Mesodermal cell (in vitro differentiated cells): Measurements from ENCODE around the gene GLI3.

Experiments used
- H3K27ac ChIP-seq: 2 replicates; pipeline ENCODE4 v1.7.0; 2013; ENCODE audit warnings: mild to moderate bottlenecking, low read depth, low read length, moderate library complexity; ENCODE audit not compliant: severe bottlenecking
- H3K36me3 ChIP-seq: 2 replicates; pipeline ENCODE4 v1.7.1; 2013; ENCODE audit warnings: mild to moderate bottlenecking, low read length, moderate library complexity; ENCODE audit not compliant: control insufficient read depth, insufficient read depth
- H3K4me1 ChIP-seq: one replicate; pipeline ENCODE4 v1.7.1; 2013; ENCODE audit warnings: mild to moderate bottlenecking, low read length; ENCODE audit not compliant: insufficient read depth, control insufficient read depth, poor library complexity, severe bottlenecking
- H3K4me3 ChIP-seq: 2 replicates; pipeline ENCODE4 v1.7.0; 2013; ENCODE audit warnings: low read length, control low read depth, mild to moderate bottlenecking; ENCODE audit not compliant: insufficient read depth, poor library complexity, severe bottlenecking; ENCODE audit errors: extremely low read depth
- H3K9me3 ChIP-seq: 2 replicates; pipeline ENCODE4 v1.7.1; 2013; ENCODE audit warnings: mild to moderate bottlenecking, low read length, moderate library complexity; ENCODE audit not compliant: control insufficient read depth
- WGBS, 2 experiments: methylation state at CpG; one replicate each; pipeline ENCODE4 v1.1.5; 2013; ENCODE audit warnings: missing lambda C conversion rate in 2 of 2; ENCODE audit not compliant: insufficient coverage in 2 of 2; 5-methylcytosine and 5-hydroxymethylcytosine counted together

Gene GLI3

GRCh38 chr7:42069590-42069989 is 167.4 kb downstream of the GLI3 start:
- Histone ChIP-seq H3K9me3 (peaks cover 1% of the 10 kb centered on the region), H3K4me1 (peaks cover 20% of the 10 kb centered on the region), H3K36me3 (peaks cover 4% of the 10 kb centered on the region), H3K27ac (no peak overlapping the region), H3K4me3 (no peak overlapping the region)
- WGBS, 2 experiments, result 20% methylated on average over 1 of the region's 1 CpG; no CpG with 5 or more reads in 1 of the 2 experiments

- WGBS, 2 experiments, result 53 to 54% methylated on average over 8 to 10 of the region's 11 CpGs
- Histone ChIP-seq H3K4me1 (peaks cover 20% of the 10 kb centered on the region), H3K4me3 (no peak overlapping the region), H3K36me3 (peaks cover 7% of the 10 kb centered on the region), H3K27ac (peak overlapping the region; percentile 12), H3K9me3 (peaks cover 4% of the 10 kb centered on the region)
Measured at GRCh38 chr7:42068554-42069280, 168.3 kb downstream of the GLI3 start.

GRCh38 chr7:42065942-42066341 is 171.1 kb downstream of the GLI3 start:
- 57 to 81% methylated on average over 5 to 7 of the region's 7 CpGs for WGBS, 2 experiments
- peak overlapping the region; percentile 50 for H3K27ac ChIP-seq
- H3K4me3 ChIP-seq, result no peak overlapping the region
- H3K4me1 ChIP-seq, result peaks cover 16% of the 10 kb centered on the region
- peaks cover 8% of the 10 kb centered on the region for H3K36me3 ChIP-seq
- H3K9me3 ChIP-seq, result peaks cover 4% of the 10 kb centered on the region

- H3K36me3 ChIP-seq, result peaks cover 11% of the 10 kb centered on the region
- H3K4me1 ChIP-seq, result peaks cover 16% of the 10 kb centered on the region
- H3K4me3 ChIP-seq, result no peak overlapping the region
- peaks cover 4% of the 10 kb centered on the region for H3K9me3 ChIP-seq
- H3K27ac ChIP-seq, result no peak overlapping the region
Measured at GRCh38 chr7:42065015-42065414, 172.0 kb downstream of the GLI3 start.

GRCh38 chr7:42064534-42064933 is 172.5 kb downstream of the GLI3 start:
- peaks cover 16% of the 10 kb centered on the region for H3K36me3 ChIP-seq
- H3K4me3 ChIP-seq, result no peak overlapping the region
- peaks cover 13% of the 10 kb centered on the region for H3K4me1 ChIP-seq
- WGBS, 2 experiments, result 85 to 100% methylated on average over 1 to 2 of the region's 2 CpGs
- no peak overlapping the region for H3K27ac ChIP-seq
- H3K9me3 ChIP-seq, result peaks cover 4% of the 10 kb centered on the region

- 100% methylated on average over 1 of the region's 2 CpGs; no CpG with 5 or more reads in 1 of the 2 experiments for WGBS, 2 experiments
- H3K4me1 ChIP-seq, result no peaks in the 10 kb centered on the region
Measured at GRCh38 chr7:42059275-42059674, 177.7 kb downstream of the GLI3 start.

GRCh38 chr7:42057331-42057730 is 179.7 kb downstream of the GLI3 start:
- no peaks in the 10 kb centered on the region for H3K4me1 ChIP-seq
- H3K36me3 ChIP-seq, result peaks cover 20% of the 10 kb centered on the region
- no peaks in the 10 kb centered on the region for H3K9me3 ChIP-seq
- 92 to 100% methylated on average over 1 to 2 of the region's 2 CpGs for WGBS, 2 experiments
- H3K27ac ChIP-seq, result no peak overlapping the region
- no peak overlapping the region for H3K4me3 ChIP-seq

More at GRCh38 chr7:42059275-42059674, 177.7 kb downstream of the GLI3 start:
- H3K36me3 ChIP-seq, result peaks cover 22% of the 10 kb centered on the region
- no peaks in the 10 kb centered on the region for H3K9me3 ChIP-seq
- H3K4me3 ChIP-seq, result no peak overlapping the region
- H3K27ac ChIP-seq, result no peak overlapping the region

- H3K27ac ChIP-seq, result no peak overlapping the region
- no peak overlapping the region for H3K4me3 ChIP-seq
- peaks cover 34% of the 10 kb centered on the region for H3K36me3 ChIP-seq
- H3K9me3 ChIP-seq, result no peaks in the 10 kb centered on the region
- H3K4me1 ChIP-seq, result no peaks in the 10 kb centered on the region
- 85% methylated on average over 3 of the region's 5 CpGs; no CpG with 5 or more reads in 1 of the 2 experiments for WGBS, 2 experiments
Measured at GRCh38 chr7:42055171-42055570, 181.8 kb downstream of the GLI3 start.

GRCh38 chr7:42053834-42054233 is 183.2 kb downstream of the GLI3 start:
- Histone ChIP-seq H3K4me3 (no peak overlapping the region), H3K27ac (no peak overlapping the region), H3K9me3 (no peaks in the 10 kb centered on the region), H3K4me1 (no peaks in the 10 kb centered on the region), H3K36me3 (peaks cover 26% of the 10 kb centered on the region)
- 88% methylated on average over 1 of the region's 2 CpGs for WGBS, 2 experiments

- no peaks in the 10 kb centered on the region for H3K4me1 ChIP-seq
- H3K27ac ChIP-seq, result no peak overlapping the region
- H3K9me3 ChIP-seq, result no peaks in the 10 kb centered on the region
- peaks cover 51% of the 10 kb centered on the region for H3K36me3 ChIP-seq
- 93% methylated on average over 2 of the region's 5 CpGs; no CpG with 5 or more reads in 1 of the 2 experiments for WGBS, 2 experiments
- no peak overlapping the region for H3K4me3 ChIP-seq
Measured at GRCh38 chr7:42049761-42050160, 187.2 kb downstream of the GLI3 start.

- WGBS, 2 experiments, result 83 to 93% methylated on average over 2 of the region's 3 CpGs
- H3K27ac ChIP-seq, result no peak overlapping the region
- no peaks in the 10 kb centered on the region for H3K4me1 ChIP-seq
- no peak overlapping the region for H3K4me3 ChIP-seq
- peaks cover 70% of the 10 kb centered on the region for H3K36me3 ChIP-seq
- no peaks in the 10 kb centered on the region for H3K9me3 ChIP-seq
Measured at GRCh38 chr7:42046483-42046882, 190.5 kb downstream of the GLI3 start.
